GM19328 (cell line): Measurements from ENCODE around the gene NIBAN1.
"Not testable (repeated sequence)": the region's sequence is repeated elsewhere in the genome, so short reads cannot be mapped to it uniquely, and the experiment has no call there.

Experiments
- ATAC-seq: cut with Tn5 transposase; IDR thresholded peaks from one replicate; pipeline ENCODE4 v1.9.1; 2021; ENCODE audit warnings: mild to moderate bottlenecking, moderate library complexity; ENCODE audit not compliant: unreplicated experiment

NIBAN1 gene

DNA sequence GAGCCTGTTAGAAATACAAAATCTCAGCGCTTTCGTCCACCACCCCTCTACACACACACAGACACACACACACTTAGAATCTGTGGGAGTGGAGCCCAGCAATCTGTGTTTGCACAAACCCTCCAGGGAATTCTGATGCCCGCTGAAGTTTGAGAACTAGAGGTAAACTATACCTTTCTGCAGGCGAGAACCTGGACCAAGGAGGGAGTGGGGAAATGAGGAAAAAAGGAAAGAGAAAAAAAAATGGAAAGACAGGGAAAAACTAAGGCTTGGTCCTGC lies 468 bp upstream of the NIBAN1 start:
- no peak for ATAC-seq

DNA sequence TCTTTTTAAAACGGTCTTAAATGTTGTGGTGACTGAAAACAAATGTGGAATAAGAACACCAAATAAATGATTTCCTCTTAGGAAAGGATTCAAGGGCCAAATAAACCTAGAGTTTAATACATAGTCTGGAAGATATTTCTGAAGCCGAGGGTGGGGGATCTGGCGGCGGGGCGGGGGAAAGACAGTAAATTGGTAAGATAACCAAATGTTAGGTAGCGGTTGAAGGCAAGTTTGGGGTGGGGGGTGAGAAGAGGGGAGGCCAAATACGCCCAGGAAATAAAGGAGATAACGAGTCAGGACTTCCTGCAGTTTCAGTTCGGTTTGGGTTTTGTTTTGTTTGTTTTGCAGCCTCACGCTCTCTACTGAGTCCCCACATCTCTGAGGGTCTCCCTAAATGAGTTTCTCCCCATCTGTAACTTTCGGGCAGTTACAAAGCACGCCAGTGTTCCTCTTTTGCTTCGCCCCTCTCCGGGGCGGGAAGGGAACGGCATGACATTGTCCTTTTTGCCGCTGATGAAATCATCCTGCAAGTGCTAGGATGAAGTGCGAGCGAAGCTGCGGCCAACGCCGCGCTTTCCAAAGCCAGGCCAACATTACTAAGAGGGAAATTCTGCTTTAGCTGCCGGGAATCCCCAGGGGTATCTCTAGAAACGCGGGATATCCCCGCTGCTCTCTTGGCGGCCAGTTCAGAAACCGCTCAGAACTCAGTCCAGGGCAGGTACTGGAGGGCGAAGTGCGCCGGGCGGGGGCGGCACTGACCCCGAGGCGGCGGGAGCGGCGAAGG lies 844 bp downstream of the NIBAN1 start:
- ATAC-seq, result peak; percentile 59

DNA sequence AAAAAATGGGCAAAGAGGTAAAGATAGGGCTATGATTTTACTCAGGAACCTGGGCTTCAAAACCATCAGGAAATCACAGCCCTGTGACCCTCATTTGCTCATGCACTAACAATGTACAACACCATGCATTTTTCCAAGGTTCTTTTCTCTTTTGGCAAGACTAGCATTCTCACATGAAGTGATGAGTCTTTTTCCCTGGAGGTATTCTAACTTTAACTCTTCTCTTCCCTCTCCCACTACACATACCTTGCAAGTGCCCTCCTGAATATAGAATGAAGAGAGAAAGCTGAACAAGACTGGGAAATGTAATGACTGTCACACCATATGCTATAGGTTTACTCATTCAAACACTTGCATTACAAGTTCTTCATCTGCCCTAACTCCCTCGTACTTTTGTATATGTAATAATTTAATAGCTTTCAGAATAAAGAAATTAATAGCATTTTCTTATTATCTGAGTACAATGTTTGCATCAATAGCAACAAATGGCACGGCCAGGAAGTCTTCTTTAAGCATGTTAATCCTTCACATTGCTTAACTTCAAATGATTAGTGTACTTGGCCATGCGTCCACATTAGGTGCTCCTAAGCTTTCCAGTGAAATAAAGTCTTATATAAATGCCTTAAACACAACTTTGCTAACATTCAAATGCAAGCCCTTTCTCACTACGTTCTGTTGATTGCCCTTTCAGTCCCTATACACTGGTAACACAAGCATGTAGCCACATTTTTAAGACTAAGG lies 1.8 kb downstream of the NIBAN1 start:
- ATAC-seq, result no peak

DNA sequence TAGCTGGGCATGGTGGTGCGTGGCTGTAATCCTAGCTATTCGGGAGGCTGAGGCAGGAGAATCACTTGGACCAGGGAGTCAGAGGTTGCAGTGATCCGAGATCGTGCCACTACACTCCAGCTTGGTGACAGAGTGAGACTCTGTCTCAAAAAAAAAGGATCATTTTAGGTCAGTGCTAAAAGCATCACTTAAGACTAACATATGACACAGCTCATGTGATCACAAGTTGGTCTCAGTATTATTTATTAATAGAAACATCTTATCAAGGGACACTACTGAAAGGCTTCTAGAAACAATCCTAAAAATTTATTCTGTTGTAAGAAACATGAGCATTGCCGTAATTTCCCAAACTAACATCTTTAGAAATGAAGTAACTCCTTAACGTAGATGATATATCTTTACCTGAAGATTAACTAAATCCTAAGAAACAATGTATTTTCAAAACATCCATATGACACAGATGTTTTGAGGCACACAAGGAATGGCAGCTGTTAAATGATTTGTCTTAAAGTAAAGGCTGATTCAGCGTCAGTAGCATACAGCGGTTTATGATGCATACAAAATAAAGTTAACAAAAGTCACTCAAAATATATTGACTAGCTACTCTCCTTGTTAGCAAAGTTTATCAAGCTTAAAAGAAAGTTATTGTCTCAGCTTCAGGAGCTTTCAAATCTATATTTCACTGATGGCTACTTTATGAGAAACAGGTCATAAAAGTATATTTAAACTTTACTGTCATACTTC lies 2.6 kb downstream of the NIBAN1 start:
- no peak for ATAC-seq

DNA sequence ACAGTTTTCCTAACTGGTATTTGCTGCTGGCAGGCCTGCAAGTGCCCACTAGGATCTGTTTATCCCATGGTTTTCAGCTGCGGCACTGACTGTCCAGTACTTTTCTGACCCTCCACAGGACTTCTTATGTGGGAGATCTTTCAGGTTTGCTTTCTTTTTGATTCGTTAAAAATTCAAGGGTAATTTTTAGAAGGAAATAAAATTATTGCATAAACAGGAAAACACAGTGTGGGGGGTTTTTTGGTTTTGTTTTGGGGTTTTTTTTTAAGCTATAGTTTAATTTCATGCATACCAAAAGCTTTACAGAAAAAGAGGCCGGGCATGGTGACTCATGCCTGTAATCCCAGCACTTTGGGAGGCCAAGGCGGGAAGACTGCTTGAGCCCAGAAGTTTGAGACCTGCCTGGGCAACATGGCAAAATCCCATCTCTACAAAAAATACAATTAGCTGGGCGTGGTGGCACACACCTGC lies 3.6 kb downstream of the NIBAN1 start:
- no peak for ATAC-seq

DNA sequence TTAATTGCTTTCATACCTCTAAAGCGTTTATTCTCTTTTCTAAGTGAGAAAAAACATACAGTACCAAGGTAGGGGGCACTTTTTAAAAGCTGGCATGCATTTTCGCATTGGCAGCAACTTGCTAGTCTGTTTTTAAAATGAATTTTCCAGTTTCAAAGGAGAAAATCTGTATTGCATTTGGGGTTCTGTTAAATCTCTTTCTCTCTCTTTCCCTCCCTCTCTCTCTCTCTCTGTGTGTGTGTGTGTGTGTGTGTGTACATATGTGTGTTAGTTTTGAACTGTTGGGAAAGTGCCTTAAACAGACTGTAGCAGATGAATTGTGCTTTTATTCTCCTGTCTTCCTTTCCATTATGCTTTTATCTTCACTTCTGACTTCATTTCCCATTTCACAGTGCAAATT lies 7.3 kb downstream of the NIBAN1 start:
- ATAC-seq, result no peak

DNA sequence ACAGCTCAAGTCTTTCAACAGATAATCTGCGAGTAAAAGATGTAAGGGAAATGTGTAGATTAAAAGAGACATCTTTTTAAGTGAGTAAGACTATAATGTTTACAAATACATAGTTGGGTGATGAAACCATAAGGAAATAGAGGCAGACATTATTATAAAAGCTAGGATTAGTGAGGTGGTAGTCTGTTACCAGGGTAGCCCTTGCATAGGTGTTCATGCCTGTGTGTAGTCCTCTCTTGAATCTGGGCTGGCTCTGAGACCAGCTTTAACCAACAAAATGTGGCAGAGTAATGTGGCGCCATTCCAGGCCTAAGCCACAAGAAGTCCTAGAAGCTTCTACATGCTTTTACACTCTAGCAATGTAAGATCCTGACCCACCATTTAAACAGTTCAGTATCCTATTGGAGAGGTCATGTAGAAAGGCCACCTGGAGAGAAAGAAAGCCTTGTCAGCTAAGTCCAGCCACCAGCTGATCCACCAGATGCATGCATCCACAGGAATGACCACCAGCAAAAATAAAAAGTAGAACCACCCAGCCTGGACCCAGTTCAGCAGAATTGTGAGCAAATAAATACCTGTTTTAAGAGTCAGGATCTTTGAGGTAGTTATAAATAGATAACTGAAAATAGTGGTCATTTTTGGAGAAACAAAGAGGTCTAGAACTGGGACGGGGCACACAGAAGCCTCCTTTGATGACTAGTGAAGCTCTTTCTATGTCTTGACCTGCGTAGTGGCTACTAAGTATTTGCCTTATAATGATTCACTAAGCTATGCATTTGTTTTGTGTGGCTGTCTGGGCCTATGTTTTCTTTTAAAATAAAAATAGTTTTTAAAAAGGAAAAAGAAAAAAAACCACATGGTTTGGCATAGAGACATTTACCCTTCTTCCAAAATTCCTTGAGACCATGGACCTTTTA lies 8.1 kb downstream of the NIBAN1 start:
- no peak for ATAC-seq

DNA sequence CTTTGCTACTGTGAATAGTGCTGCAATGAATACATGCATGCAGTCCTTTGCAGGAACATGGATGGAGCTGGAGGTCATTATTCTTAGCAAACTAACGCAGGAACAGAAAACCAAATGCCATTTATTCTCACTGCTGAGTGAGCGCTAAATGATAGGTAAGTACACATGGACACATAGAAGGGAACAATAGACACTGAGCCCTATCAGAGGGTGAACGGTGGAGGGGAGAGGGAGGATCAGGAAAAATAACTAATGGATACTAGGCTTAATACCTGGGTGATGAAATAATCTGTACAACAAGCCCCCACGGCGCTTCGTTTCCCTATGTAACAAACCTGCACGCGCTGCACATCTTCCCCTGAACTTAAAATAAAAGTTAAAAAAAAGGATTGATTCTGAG lies 8.9 kb downstream of the NIBAN1 start:
- no peak for ATAC-seq

DNA sequence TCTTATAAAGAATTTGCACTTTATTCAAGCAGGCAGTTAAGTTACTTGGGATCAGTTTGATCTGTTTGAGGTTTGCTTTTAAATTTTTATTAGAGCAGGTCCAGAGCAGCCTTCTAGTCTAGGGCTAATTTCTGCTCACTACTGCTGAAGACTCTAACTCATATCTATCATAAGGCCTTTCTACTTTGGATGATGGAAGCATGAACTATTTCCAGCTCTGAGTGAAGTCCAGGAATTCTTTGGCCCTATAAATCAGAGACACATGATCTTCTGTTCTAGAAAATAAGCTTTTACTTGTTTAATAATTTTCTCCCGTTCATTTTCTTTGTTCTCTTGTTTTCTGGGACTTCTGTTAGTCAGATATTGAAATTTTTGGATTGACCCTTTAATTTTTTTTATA lies 14.7 kb downstream of the NIBAN1 start:
- no peak for ATAC-seq

DNA sequence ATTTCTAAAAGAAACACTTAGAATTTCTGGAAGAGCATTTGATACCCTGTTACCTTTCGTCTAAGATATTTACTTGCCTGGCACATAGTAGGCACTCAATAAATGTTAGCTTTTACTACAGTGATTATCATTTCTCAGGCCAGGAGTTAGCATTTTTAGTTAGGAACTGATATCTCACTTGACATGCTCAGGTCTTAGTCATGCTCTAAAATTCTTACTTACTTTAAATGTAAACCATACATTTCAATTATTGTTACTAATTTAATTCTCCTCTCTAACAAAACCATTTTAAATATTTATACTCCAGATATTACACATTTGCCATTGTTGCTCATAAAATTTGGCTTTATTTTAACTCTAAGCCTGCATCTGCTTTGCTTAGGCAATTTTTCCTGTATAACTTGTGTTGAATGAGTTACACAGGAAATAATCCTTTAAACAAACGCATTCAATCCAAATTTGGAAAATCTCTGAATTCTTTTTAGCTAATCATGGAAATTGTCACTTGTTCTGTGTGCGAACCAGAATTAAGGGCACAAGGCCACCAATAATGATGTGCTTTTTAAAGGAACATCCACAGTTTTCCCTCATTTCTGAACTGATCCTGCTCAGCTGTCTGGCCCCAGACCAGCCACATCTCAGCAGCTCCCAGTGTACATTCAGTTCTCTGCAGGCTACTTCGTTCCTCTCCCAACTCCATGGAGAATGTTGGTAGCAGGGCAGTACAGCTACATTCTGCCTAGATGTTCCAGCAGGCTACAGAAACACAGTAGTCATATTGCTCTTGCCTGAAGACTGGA lies 15.6 kb downstream of the NIBAN1 start:
- ATAC-seq, result no peak

DNA sequence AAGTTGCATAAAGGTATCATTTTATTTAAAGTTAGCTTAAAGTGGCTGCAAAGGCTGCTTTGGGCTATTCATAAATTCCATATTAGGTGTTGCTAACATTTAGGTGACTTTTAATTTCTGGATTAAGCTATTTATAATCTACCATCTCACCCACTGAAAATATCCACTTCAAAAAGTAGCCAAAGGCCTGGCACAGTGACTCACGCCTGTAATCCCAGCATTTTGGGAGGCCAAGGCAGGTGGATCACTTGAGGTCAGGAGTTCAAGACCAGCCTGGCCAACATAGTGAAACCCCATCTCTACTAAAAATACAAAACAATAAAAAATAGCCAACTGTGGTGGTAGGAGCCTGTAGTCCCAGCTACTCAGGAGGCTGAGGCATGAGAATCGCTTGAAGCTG lies 16.4 kb downstream of the NIBAN1 start:
- not testable (repeated sequence) for ATAC-seq

DNA sequence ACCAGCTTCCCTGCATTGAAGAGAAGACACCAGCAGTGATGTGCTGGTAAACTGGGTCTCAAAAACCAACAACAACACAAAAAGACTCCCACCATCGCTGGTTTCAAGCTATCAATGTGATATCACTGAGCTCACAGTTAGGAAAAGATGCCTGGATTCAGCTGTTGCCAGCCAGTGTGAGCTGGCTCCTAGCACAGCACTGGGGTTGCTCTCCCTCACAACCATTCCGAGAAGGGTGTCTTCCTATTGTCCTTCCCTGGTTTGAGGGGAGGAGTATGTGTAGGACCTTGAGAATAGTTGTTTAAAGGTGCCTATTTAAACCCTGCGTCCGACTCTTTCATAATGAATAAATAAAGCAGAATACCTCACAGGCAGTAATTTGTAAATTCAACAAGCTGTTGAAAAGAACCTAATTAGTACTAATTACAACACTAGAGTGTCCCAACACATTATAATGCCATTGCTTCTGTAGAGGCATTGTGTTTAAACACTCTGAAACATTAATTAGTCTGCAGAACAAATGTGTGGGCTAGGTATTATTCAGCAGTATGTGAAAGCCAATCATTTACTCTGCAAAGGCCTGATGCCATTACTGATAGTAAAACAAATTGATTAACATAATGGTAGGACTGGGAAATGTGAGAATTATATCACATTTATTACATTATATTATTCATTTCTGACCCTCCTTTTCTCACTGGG lies 17.2 kb downstream of the NIBAN1 start:
- ATAC-seq, result no peak

DNA sequence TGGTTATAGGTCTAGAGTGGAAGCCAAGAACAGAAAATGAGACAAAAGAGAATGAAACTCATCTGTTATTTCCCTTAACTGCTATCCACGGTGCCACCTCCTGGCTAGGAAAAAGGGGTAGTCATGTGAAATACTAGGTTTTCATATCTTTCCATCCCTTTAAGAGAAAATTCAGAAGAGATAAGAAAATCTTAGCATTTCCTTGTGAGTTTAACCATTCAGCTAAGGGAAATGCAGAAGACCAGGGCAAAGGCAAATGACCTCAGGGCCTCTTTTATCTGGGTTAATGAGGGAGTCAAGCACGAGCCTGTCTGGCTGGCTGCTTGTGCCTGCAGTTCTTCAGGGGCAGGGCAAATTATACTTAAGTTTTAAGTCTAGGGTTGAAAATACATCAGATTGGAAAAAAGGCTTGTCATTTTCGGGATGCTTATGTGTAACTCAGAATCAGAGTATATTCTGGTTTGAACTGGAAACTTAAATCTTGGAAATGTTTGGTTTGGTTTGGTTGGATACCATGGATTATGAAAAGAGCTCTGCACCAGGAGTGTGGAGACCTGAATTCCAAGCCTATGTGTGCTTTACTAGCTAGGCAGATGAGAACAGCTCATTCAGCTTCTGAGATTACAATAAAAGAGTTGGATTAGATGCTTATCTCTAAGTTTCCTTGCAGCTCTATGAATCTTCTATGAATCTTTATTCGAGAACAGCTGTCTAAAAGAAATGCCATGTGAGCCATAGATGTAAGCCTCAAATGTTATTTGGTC lies 19.9 kb downstream of the NIBAN1 start:
- ATAC-seq, result no peak

DNA sequence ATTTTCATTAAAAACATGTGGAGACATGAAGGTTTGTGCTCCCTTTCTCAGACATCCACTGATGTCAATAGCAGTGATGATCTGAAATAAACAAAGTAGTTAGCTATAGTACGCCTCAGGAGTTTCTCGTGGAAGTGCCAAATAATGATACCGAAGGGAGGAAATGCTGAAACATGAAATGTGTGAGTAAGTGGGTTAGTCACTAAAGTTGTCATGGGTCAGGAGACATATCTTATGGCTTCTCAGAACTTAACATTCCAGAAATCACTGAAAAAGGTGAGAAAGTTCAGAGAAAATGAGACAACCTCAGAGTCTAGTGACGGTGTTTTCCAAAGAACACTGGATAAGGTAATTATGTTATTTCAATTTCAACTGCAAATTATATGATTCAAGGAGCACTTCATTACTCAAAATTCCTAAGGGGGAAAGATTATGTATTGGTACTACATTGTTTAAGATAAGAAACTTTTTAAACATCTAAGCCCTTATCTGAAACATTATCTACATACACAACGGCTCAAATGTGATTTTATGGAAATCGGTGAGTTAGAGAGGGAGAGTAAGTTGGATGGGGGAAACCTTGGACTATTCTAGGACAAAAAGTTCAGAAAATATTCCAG lies 20.6 kb downstream of the NIBAN1 start:
- no peak for ATAC-seq

DNA sequence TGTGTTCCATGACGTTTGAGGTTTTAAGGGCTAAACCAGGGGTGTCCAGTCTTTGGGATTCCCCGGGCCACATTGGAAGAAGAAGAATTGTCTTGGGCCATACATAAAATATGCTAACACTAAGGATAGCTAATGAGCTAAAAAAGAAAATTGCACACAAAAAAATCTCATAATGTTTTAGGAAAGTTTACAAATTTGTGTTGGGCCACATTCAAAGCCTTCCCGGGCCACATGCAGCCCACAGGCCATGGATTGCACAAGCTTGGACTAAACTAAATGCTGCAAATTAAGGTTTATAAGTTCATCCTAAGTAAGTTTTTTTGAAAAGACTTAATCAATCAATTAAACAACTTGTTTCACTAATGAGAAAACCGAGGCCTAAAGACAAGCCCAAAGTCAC lies 21.9 kb downstream of the NIBAN1 start:
- ATAC-seq, result no peak

DNA sequence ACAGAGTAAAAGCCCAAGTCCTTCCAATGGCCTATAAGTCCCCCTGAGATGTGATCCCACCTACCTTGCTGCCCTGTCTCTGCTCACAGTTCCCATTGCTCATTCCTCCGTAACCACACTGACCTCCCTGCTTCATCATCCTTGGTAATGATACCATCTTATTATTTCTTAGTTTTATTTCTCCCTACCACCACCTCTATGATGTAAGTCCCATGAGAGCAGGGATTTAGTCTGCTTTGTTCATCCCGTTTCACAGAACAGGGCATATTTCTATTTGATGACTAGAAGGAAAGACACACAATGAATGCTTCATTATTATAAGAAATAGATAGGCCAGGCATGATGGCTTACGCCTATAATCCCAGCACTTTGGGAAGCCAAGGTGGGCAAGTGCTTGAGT lies 22.5 kb downstream of the NIBAN1 start:
- ATAC-seq, result no peak

DNA sequence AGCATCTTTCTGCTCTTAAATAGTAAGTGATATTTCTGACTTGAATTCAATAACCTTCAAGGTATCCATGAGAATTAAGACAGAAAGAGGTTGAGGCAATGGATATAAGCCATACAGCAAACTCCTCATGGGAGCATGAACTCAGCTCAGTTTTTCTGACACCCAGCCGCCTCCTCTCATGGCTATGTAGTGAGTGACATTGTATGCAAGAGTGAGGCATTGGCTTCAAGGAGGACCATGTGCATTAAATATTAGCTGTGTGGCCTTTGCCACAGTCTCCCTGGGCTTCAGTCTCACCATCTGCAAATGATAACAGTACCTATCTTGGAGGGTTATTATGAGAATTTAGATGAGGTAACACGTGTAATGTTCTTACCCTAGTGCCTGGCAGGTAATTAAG lies 23.4 kb downstream of the NIBAN1 start:
- ATAC-seq, result no peak

DNA sequence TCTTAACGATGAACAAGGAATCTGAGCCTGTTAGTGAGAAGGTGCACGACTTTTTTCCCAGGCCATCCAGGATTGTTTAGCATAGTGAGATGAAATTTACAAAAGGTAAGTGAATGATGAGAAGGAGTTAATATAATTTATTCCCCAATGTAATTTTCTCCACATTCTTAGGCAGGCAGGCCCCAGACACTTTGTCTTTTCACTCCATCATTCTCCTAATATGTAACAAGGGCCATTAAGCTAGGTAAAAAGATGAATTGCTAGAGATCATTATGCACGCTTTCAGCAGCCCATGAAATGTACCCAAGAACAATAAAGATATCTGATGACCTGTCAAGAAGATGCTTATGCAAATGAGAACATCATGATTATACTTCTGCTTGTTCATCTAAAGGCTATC lies 24.1 kb downstream of the NIBAN1 start:
- ATAC-seq, result no peak
